ENCODE data around the gene DHX38.

- TF ChIP-seq TAF1 (IDR thresholded peaks at IDR 0.05; ENCODE audit: borderline replicate concordance, insufficient read depth, low read length): no peak
- TF ChIP-seq REST (IDR thresholded peaks at IDR 0.05; ENCODE audit: insufficient read depth in 1 of 2, low read depth in 2 of 2, low read length in 2 of 2): no peak
- TF ChIP-seq POLR2AphosphoS5 (IDR thresholded peaks at IDR 0.05; ENCODE audit: low read depth, low read length): no peak
- no peak for TF ChIP-seq SIN3A (IDR thresholded peaks at IDR 0.05; ENCODE audit: borderline replicate concordance, insufficient read depth, low read length)
- TF ChIP-seq FOXP2 (optimal IDR thresholded peaks at IDR 0.05; ENCODE audit: borderline replicate concordance, extremely low read depth, extremely low read length, insufficient read depth): no peak
These were observed 17.3 kb downstream of the DHX38 start for GRCh38 chr16:72110662-72111615.

All from PFSK-1 (cell line).